ENCODE results near the gene KRT6C.
"Not testable (repeated sequence)": the region's sequence is repeated elsewhere in the genome, so short reads cannot be mapped to it uniquely, and the experiment has no call there.

KRT6C gene

DNA sequence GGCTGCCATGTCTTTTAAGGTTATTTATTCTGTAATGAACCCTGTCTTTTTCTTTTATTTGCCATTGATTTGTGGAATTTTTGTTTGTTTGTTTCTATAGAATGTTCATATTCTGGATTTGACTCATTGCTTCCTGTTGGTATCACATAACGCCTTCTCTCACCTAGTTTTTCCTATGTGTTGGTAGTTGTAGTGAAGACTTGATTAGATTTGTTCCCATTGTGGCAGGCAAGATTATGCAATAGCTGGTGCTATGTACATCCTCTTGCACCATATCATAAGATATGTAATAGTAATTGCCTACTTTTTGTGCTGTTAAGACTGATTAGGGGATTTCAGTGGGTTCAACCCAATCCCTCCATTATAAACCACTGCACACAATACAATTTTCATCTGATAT is 17.8 kb downstream of the KRT6C start:
- no peak for DNase-seq (ENCODE audit: low spot score)

DNA sequence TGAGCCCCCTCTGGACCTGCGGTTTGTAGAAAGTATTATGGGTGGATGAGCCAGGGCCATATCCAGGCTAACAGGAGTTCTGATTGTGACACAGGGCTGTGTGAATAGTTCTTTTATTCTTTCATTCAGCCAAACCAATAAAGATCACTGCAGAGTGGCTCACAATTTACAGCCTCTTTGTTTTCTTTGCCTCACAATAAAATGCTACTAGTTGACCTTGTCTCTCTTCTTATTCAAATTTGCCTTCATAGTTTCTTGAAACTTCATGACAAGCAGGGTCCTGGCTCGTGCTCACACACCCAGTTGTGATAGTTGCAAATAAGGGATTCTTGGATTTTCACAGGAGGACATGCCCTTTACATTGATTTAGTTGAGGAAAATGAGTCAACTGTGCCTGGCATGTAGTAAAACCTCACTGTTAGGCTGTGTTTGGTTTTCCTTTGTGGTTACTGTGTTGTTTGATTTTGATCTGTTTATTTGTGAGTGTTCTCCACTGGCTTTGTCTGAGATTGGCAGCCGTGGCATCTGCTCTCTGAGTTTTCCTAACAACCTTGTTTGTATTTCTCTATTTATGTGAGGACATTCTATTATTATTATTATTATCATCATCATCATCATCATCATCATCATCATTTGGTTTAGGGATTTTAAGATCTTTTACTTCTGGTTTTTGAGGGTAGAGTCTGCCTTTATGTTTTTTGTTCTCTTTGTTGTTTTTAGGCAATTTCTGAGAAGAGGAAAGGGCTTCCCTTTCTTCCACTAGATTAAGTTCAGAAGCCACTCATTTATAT is 19.0 kb downstream of the KRT6C start:
- no peak for DNase-seq (ENCODE audit: low spot score)

DNA sequence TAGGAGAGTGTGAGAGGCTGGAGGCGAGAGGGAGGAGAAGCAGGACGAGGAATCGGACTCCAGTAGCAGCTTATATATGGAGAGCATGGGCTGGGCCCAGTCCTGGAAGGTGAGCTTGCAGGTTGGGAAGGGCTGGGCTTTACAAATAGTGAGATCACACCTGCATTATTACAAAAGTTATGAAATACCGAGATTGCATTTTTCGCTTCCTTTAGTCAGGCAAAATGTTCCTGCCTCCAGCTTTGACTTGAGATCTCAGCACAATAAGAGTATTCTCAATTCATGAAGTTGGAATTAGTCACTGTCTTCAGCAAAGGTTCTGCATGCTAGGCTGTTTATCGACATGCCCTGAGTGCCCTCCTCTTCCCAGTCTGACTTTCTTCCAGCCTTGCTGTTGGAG is 21.5 kb downstream of the KRT6C start, which contains the start of gene KRT6B:
Gene KRT6B (minus strand): TSS at position 46 of the 400 bp plus-strand sequence. CDS start 68 bp downstream, outside the sequence.
- no peak for DNase-seq (ENCODE audit: low spot score)

DNA sequence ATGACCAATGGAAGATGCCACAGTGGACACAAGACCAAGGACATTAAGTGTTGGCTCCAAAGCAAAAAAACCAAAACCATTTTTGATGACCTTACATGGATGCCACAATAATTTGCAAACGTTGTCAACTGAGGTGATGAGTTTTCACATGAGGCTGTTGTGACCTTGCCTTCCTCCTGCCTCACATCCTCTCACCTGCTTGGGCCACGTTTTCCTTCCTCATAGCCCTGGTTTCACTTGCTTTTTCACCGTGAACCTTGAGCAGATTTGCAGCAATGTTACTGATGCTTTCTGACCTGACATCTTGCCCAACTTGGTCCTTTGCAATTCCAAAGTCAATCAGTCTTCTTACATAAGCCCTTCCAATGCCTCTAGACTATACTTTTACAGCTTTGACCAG is 25.4 kb downstream of the KRT6C start:
- DNase-seq (ENCODE audit: low spot score), result no peak

GRCh38 chr12:52447196-52447595 is 26.4 kb downstream of the KRT6C start:
- not testable (repeated sequence) for DNase-seq (ENCODE audit: low spot score)

GRCh38 chr12:52446367-52447045 is 27.1 kb downstream of the KRT6C start:
- no peak for DNase-seq (ENCODE audit: low spot score)

DNA sequence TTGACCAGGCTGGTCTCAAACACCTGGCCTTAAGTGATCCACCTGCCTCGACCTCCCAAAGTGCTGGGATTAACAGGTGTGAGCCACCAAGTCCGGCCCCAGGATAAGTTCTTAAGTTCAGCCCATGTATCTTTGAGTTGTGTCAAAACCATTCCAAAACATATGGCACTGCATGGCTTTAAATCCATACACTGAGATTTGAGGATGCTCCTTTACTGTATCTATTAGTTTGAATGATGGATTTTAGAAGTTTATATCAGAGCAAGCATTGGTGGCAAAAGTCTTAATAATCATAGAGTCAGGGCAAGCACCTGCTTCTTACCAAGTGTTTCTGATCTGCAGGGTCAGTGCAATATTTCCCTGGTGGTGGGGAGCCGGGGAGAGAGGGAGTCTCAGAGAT is 27.7 kb downstream of the KRT6C start:
- no peak for DNase-seq (ENCODE audit: low spot score)

DNA sequence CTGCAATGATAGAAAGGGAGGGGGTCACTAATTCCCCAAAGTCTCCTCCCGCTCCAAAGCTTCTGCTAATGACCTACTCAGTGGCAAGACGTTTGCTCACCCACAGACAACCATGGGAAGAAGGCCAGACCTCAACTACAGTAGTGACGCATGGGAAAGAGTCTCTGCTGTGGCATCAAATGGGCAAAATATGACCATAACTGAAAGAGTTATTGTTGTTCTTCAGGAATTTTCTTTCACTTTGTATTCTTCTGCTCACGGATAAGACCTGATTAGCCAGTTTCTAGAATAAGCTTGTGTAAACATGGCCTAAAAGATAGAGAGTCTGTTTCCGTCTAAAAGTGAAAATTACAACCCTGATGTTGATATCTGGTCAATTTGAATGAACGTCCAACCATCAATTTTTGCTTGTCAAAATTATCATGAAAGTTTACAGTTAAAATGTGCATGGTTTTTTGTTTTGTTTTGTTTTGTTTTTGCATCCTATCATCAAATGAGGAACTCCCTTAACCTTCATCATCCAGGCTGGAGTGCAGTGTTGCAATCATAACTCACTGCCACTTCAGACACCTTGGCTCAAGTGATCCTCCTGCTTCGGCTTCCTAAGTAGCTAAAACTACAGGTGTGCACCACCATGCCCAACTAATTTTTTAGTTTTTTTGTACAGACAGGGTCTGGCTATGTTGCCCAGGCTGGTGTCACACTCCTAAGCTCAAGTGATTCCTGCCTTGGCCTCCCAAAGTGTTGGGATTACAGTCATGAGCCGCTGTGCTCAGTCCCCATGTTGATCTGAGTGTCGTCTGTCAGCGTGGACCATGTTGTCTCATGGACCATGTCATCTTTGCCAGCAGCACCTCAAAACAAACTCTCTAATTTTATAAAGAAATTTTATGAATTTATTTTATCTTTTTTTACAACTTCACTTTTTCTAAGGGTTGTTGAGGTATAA is 28.7 kb downstream of the KRT6C start:
- no peak for DNase-seq (ENCODE audit: low spot score)

- DNase-seq (ENCODE audit: low spot score), result no peak
Observed at GRCh38 chr12:52443966-52444365, 29.6 kb downstream of the KRT6C start.

- no peak for DNase-seq (ENCODE audit: low spot score)
Observed at GRCh38 chr12:52442600-52443061, 31.0 kb downstream of the KRT6C start.

GRCh38 chr12:52441320-52441911 is 32.2 kb downstream of the KRT6C start:
- peak; percentile 4 for DNase-seq (ENCODE audit: low spot score)

GRCh38 chr12:52440821-52441319 is 32.7 kb downstream of the KRT6C start:
- DNase-seq (ENCODE audit: low spot score), result no peak

DNA sequence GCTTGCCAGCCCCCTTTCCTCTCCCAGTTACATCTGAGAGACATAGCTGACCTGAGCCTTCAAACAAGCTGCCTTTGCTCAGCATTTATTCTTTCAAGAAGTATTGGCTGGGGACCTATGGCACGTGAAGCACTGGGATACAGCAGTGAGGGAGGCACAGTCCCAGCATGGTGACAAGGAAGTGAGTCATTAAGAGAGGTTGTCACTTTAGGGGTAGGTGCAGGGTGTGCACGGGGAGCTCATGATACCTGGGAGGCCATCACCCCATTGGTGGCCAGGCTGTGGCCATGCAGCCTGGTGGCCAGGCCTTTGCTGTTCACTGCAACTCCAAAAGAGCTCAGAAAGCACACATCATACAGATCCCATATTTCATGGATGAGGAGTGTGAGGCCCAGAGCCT is 33.8 kb downstream of the KRT6C start:
- no peak for DNase-seq (ENCODE audit: low spot score)

DNA sequence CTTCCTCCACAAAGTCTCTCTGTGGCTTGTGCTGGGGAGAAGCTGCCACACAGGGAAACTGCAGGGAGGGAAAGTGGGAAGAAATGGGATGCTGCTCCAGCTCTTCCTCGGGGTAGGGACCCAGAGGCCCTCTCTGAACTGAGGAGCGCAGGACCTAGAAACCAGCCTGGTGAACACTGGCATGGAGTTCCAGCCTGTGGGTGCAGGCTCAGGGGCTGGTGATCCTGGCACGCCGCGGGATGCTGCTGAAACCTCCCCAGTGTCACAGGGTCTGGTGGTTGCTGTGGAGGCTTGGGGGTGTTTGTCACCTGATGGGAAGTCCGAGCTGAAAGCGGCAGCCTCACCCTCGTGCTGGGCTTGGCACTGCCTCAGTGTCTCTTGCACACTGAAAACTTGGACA is 34.2 kb downstream of the KRT6C start:
- DNase-seq (ENCODE audit: low spot score), result no peak

DNA sequence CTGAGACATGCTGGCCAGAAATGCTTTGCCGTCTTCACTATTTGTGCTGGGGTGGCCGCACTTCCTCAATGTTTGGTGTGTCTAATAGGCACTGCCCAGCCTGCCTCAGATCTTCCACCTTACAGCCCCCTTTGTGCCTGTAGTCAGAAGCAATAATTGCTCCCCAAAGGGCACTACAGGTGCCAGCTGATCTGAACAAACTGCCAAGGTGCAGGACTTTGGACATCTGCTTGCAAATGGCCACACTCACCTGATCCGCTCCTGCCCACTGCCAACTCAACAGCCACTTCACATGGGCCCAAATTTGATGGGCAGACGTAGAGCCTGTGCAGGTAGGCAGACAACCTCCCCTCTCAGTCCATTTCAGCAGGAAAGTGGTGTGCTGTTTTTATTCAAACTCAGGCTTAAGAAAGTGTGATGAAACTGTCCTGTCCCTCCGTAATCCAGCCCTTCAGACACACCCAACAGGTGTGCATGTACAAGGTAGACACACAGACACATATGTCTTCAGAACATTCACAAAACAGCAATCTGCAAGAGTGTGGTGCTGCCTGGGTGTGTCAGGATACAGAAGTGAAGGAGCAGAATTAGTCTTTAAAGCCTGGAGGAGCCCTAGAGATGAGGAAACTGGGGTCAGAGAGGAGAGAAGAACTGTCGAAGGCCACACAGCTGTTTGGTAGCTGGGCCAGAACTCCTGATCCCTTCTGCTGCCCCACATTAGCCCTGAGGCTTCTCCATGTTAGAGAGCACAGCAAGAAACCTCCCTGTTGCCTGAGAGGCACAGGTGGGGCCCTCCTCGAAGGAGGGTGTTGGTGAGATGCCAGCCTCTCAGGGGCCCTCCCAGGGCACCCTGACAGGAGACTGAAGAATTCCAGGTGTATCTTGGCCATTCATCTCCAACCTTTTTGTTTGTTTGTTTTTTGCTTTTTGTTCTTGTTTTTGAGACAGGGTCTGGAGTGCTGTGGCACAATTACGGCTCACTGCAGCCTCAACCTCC is 35.0 kb downstream of the KRT6C start:
- DNase-seq (ENCODE audit: low spot score), result no peak

- DNase-seq (ENCODE audit: low spot score), result no peak
Observed at GRCh38 chr12:52437508-52437907, 36.1 kb downstream of the KRT6C start.

DNA sequence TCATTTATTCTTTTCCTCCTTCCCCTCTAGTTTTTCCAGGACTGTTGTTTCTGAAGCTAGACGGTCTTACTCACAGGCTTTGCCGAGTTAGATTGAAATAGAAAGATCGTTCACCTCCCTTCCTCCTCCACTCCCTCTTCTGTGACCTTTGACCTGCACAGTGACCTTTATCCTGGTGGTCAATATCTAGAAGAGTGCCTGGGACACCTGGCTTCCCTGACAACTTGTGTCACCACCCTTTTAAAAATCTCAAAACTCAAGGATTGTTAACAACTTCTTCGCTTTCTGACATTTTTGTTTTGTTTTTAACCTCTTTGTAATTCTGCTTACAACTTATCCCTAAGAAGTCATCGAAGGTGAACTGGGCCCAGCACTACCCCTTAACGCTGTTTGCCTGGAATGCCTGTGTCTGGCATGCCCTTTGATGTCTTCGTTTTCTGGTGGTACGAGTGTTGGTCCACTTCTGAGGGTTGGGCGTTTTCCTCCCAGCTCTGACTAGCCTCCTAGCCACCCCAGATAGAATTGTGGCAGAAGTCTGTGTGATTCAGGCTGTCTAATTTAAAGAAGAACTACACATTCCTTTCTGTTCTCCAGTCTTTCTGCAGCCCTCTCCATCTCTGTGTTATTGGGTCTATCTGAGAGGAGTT is 36.7 kb downstream of the KRT6C start:
- DNase-seq (ENCODE audit: low spot score), result no peak

DNA sequence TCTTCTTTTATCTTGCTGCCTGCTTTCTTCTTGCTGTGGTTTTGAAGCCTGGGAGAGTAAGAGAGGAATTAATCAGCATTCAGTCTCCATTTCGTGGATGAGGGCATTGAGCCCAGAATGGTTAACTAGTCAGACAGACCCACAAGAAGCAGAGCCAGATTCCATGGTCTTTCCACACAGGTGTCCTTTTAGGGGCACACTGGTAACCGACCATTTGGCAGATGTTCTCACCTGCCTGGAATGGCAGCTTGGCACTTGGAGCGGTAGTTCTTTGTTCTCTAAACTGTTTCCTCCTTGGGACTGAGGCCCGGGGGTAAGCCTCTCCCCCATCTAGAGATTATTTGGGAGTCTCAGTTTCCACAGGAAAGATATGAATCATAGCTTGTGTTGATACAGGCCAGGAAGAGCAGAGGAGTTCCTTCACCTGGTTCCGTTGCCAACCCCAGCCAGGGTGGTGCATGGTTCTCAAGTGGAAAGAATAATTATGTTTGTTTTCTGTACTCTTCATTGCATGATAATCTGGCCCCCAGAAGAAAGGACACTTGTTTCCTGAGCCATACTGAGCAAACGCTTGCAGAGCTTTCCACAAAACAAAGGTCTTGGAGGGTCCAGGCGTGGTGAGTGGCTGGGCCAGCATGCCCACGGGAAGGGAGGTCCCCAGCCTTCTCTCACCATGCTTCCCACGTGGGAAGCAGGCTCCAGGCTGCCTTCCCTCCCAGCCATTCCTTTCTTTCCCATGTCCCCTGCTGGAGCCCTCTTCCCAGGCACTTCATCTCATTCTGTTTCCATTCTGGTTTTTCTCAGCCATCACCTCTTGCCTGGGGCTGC is 37.4 kb downstream of the KRT6C start:
- no peak for DNase-seq (ENCODE audit: low spot score)

- DNase-seq (ENCODE audit: low spot score), result no peak
Observed at GRCh38 chr12:52435659-52435999, 38.0 kb downstream of the KRT6C start.

All from RKO (cell line).